ENCODE results near the gene PRSS8. TPM values are rescaled to one million over a fixed set of nuclear protein-coding genes. Genes with fewer than 3 reads are reported as not detected.

PRSS8 gene
- total RNA-seq, 1 experiment from 2014 or later: 154 TPM

DNA sequence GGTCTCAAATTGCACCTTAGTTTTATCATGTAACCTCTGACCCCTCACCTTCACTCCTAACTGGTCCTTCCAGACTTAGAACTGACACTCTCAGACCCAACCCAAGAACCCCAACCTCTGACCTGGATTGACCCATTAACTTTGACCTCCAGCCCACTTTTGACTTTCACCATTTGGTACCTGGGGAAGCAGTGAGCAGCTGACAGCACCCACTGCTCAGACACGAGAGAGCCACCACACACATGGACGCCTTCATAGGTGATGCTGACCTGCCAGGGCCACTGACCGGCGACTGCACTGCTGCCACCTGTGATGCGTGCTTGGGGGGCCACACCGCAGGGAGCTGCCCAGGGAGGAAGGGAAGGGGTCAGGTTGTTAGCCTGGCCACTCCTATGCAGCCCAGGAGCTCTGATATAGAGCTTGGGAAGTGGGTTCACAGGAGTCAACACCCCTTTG is 2.5 kb downstream of the PRSS8 start:
- no peaks in the 10 kb centered on the region for H3K9me2 ChIP-seq (ENCODE audit: insufficient read depth)
- no peaks in the 10 kb centered on the region for H3K27me3 ChIP-seq (ENCODE audit: insufficient read depth, low read depth)
- H3K4me2 ChIP-seq: peak overlapping the region; percentile 75; the same call in 1 of the 2 replicates
- CTCF ChIA-PET: no interaction called here
- POLR2A ChIA-PET (ENCODE audit: unreplicated experiment): interaction anchor here (0.6 to 0.7 kb wide), 2 partner anchors 27 to 41 kb away, joined by 3 to 6 read pairs; no protein-coding TSS in a partner anchor
- no peaks in the 10 kb centered on the region for H4K20me1 ChIP-seq (ENCODE audit: insufficient read depth)
- no peaks in the 10 kb centered on the region; the same call in 1 of the 2 replicates for H3K36me3 ChIP-seq (ENCODE audit: low read depth)
- H3K4me3 ChIP-seq: no peak overlapping the region
- H3K79me2 ChIP-seq (ENCODE audit: low read depth): peaks cover 12% of the 10 kb centered on the region
- H3K4me1 ChIP-seq (replicated peaks; ENCODE audit: insufficient read depth): peaks cover 72% of the 10 kb centered on the region
- no TSS peak for BruUV-seq (replicated peaks)
- H3K27ac ChIP-seq: no peak overlapping the region
- intact Hi-C loops (cut with micrococcal nuclease; ENCODE audit: unreplicated experiment): no loop called here
- peaks cover 52% of the 10 kb centered on the region for H3F3A ChIP-seq (ENCODE audit: insufficient read depth, low read depth)
- no peak for TF ChIP-seq EZH2 (IDR thresholded peaks at IDR 0.05; ENCODE audit: low read depth)
- no peaks in the 10 kb centered on the region for H3K9me3 ChIP-seq (ENCODE audit: insufficient read depth, low read depth)
- DNase-seq: no peak
- no peak overlapping the region for H2AFZ ChIP-seq

DNA sequence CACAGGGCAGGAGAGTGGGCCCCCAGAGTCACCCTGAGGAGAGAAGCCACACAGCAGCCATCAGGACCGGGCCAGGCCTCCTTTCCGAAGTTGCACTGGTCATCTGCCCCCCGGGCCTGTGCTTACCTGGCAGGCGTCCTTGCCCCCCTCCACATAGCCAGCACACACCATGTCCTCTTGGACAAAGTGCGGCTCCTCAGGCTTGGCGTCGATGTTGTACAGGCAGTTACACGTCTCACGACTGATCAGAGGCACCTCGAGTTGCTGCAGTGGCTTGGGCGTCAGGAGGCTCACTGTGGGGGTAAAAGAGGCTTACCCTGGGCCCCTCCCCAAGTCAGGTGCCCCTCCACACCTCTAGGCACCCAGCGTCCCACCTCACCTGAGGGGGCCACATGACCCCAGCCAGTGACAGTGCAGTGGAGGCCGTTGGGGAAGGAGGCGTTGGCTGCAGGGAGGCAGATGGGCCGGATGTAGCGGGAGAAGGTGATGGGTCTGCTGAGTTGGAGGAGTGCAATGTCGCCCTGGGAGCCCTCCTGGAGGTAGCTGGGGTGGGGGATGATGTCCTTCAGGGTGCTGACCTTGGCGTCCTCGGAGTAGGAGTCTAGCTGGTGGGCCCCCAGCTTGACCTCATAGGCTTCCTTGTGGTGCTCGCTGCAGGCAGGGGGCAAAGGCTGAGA is 3.1 kb downstream of the PRSS8 start:
- Histone ChIP-seq H3K9me3 (ENCODE audit: insufficient read depth, low read depth) (no peaks in the 10 kb centered on the region), H3K4me2 (no peak overlapping the region), H3K27me3 (ENCODE audit: insufficient read depth, low read depth) (no peaks in the 10 kb centered on the region), H3F3A (ENCODE audit: insufficient read depth, low read depth) (peaks cover 57% of the 10 kb centered on the region), H4K20me1 (ENCODE audit: insufficient read depth) (no peaks in the 10 kb centered on the region), H3K36me3 (ENCODE audit: low read depth) (no peaks in the 10 kb centered on the region; the same call in 1 of the 2 replicates), H3K27ac (no peak overlapping the region), H3K4me1 (replicated peaks; ENCODE audit: insufficient read depth) (peaks cover 72% of the 10 kb centered on the region), H3K79me2 (ENCODE audit: low read depth) (peaks cover 12% of the 10 kb centered on the region), H2AFZ (no peak overlapping the region), H3K9me2 (ENCODE audit: insufficient read depth) (no peaks in the 10 kb centered on the region), H3K4me3 (no peak overlapping the region)
- DNase-seq: no peak
- intact Hi-C loops (cut with micrococcal nuclease; ENCODE audit: unreplicated experiment): no loop called here
- TF ChIP-seq CTCF (conservative IDR thresholded peaks at IDR 0.05) (no peak), EZH2 (IDR thresholded peaks at IDR 0.05; ENCODE audit: low read depth) (no peak)
- ChIA-PET CTCF (no interaction called here), POLR2A (ENCODE audit: unreplicated experiment) (interaction anchor here (0.6 kb wide), 1 partner anchor 28 kb away, joined by 6 read pairs; no protein-coding TSS in a partner anchor)
- BruUV-seq (replicated peaks): no TSS peak

- TF ChIP-seq CTCF (conservative IDR thresholded peaks at IDR 0.05) (no peak), EZH2 (IDR thresholded peaks at IDR 0.05; ENCODE audit: low read depth) (no peak)
- ChIA-PET POLR2A (ENCODE audit: unreplicated experiment) (interaction anchor here (1.4 to 1.8 kb wide), 2 partner anchors 15 to 48 kb away, joined by 3 to 9 read pairs; partner anchors contain the start of genes FUS and KAT8), CTCF (interaction anchor here (0.6 to 2.0 kb wide), 2 partner anchors 11 to 192 kb away, joined by 10 to 32 read pairs; no protein-coding TSS in a partner anchor)
- peaks cover 63% of the 10 kb centered on the region for H3F3A ChIP-seq (ENCODE audit: insufficient read depth, low read depth)
- peak overlapping the region; percentile 91 for H3K27ac ChIP-seq
- H3K4me3 ChIP-seq: no peak overlapping the region
- no peaks in the 10 kb centered on the region for H3K27me3 ChIP-seq (ENCODE audit: insufficient read depth, low read depth)
- no peak overlapping the region for H2AFZ ChIP-seq
- peaks cover 12% of the 10 kb centered on the region for H3K79me2 ChIP-seq (ENCODE audit: low read depth)
- DNase-seq: no peak
- no peaks in the 10 kb centered on the region; the same call in 1 of the 2 replicates for H3K36me3 ChIP-seq (ENCODE audit: low read depth)
- no peaks in the 10 kb centered on the region for H3K9me3 ChIP-seq (ENCODE audit: insufficient read depth, low read depth)
- peak overlapping the region; percentile 58; the same call in 1 of the 2 replicates for H3K4me2 ChIP-seq
- no peaks in the 10 kb centered on the region for H4K20me1 ChIP-seq (ENCODE audit: insufficient read depth)
- peaks cover 74% of the 10 kb centered on the region for H3K4me1 ChIP-seq (replicated peaks; ENCODE audit: insufficient read depth)
- intact Hi-C loops (cut with micrococcal nuclease; ENCODE audit: unreplicated experiment): loop anchor here (1.0 to 2.0 kb wide), 3 partner anchors 7 to 18 kb away; partner anchors contain the start of genes KAT8 and PRSS36
- BruUV-seq (replicated peaks): no TSS peak
- no peaks in the 10 kb centered on the region for H3K9me2 ChIP-seq (ENCODE audit: insufficient read depth)
Measured at GRCh38 chr16:31131841-31132271, 3.7 kb downstream of the PRSS8 start.
